ENCODE results near the gene CCDC142. TPM values are rescaled to one million over a fixed set of nuclear protein-coding genes. Genes with fewer than 3 reads are reported as not detected.
A peak's percentile ranks its signal among the peaks of the same experiment; 100 is the strongest.

The CCDC142 gene
- total RNA-seq, 6 experiments from 2014 or later: 5.9 to 15.4 (median 11.2) TPM

- peaks cover 6 to 52% of the 10 kb centered on the region in 2 donors for H3K27me3 ChIP-seq
- no peak for DNase-seq
- H3K4me3 ChIP-seq: no peak overlapping the region
- no peaks in the 10 kb centered on the region for H3K36me3 ChIP-seq
- peaks cover 0 to 12% (median 0%) of the 10 kb centered on the region in 4 donors for H3K4me1 ChIP-seq
- H3K9me3 ChIP-seq: no peaks in the 10 kb centered on the region
- WGBS (ENCODE audit: insufficient coverage, low coverage, low lambda C conversion rate, missing lambda C conversion rate): 4% methylated on average over 30 of the region's 52 CpGs
- TF ChIP-seq POLR2A (IDR thresholded peaks at IDR 0.05): no peak
- no peak for TF ChIP-seq CTCF (IDR thresholded peaks at IDR 0.05)
- peak in 1 of 4 donors; percentile 4 for ATAC-seq
- no peak overlapping the region for H3K27ac ChIP-seq
- intact Hi-C loops (cut with DNase I): no loop called here
Observed at GRCh38 chr2:74513605-74514367, 31.0 kb upstream of the CCDC142 start.

GRCh38 chr2:74512744-74513604, 30.2 kb upstream of the CCDC142 start:
- ATAC-seq: no peak
- intact Hi-C loops (cut with DNase I): no loop called here
- Histone ChIP-seq H3K27ac (no peak overlapping the region), H3K9me3 (no peaks in the 10 kb centered on the region), H3K4me1 (peaks cover 0 to 12% (median 0%) of the 10 kb centered on the region in 4 donors), H3K27me3 (peaks cover 6 to 52% of the 10 kb centered on the region in 2 donors), H3K4me3 (no peak overlapping the region), H3K36me3 (no peaks in the 10 kb centered on the region)
- WGBS (ENCODE audit: insufficient coverage, low coverage, low lambda C conversion rate, missing lambda C conversion rate): 3% methylated on average over 12 of the region's 36 CpGs
- TF ChIP-seq CTCF (IDR thresholded peaks at IDR 0.05) (no peak), POLR2A (IDR thresholded peaks at IDR 0.05) (no peak)
- DNase-seq: no peak

- ATAC-seq (no peak), DNase-seq (no peak)
- H3K27me3 ChIP-seq: peaks cover 6 to 38% of the 10 kb centered on the region in 2 donors
- intact Hi-C loops (cut with DNase I): no loop called here
- no peaks in the 10 kb centered on the region for H3K9me3 ChIP-seq
- WGBS (ENCODE audit: insufficient coverage, low coverage, low lambda C conversion rate, missing lambda C conversion rate): 26% methylated on average over 8 of the region's 11 CpGs
- no peaks in the 10 kb centered on the region for H3K36me3 ChIP-seq
- H3K4me1 ChIP-seq: peaks cover 0 to 15% (median 2%) of the 10 kb centered on the region in 4 donors
- TF ChIP-seq POLR2A (IDR thresholded peaks at IDR 0.05) (no peak), CTCF (IDR thresholded peaks at IDR 0.05) (no peak)
- H3K4me3 ChIP-seq: no peak overlapping the region
- no peak overlapping the region for H3K27ac ChIP-seq
Observed at GRCh38 chr2:74511104-74511989, 28.5 kb upstream of the CCDC142 start.

GRCh38 chr2:74510272-74510671, 27.5 kb upstream of the CCDC142 start:
- WGBS (ENCODE audit: insufficient coverage, low coverage, low lambda C conversion rate, missing lambda C conversion rate): 85% methylated on average over 2 of the region's 4 CpGs
- no peak for TF ChIP-seq CTCF (IDR thresholded peaks at IDR 0.05)
- TF ChIP-seq POLR2A (IDR thresholded peaks at IDR 0.05): no peak
- no peak overlapping the region for H3K27ac ChIP-seq
- H3K9me3 ChIP-seq: no peaks in the 10 kb centered on the region
- H3K36me3 ChIP-seq: no peaks in the 10 kb centered on the region
- peaks cover 0 to 16% (median 6%) of the 10 kb centered on the region in 4 donors for H3K4me1 ChIP-seq
- H3K27me3 ChIP-seq: peaks cover 6 to 27% of the 10 kb centered on the region in 2 donors
- intact Hi-C loops (cut with DNase I): no loop called here
- DNase-seq: no peak
- no peak for ATAC-seq
- no peak overlapping the region for H3K4me3 ChIP-seq
